Dendritic cell treated with granulocyte-macrophage colony-stimulating factor and Interleukin-4, amounts not matched to agents 40 ng/mL and 50 ng/mL, for 4 days (primary cell): ENCODE results near the gene IQCM.

Experiments used
- H3K27ac Mint-ChIP-seq: one replicate; pipeline ENCODE4 v1.8.0; 2022; ENCODE audit warnings: mild to moderate bottlenecking, mixed read lengths
- H3K27me3 Mint-ChIP-seq: one replicate; pipeline ENCODE4 v1.8.0; 2022; ENCODE audit warnings: mild to moderate bottlenecking, mixed read lengths
- H3K36me3 Mint-ChIP-seq: one replicate; pipeline ENCODE4 v1.8.0; 2022; ENCODE audit warnings: low read depth, mixed read lengths
- H3K4me1 Mint-ChIP-seq: one replicate; pipeline ENCODE4 v1.8.0; 2022; ENCODE audit warnings: low read depth, mixed read lengths
- H3K4me3 Mint-ChIP-seq: one replicate; pipeline ENCODE4 v1.8.0; 2022; ENCODE audit warnings: mild to moderate bottlenecking, moderate library complexity, mixed read lengths
- H3K9me3 Mint-ChIP-seq: one replicate; pipeline ENCODE4 v1.8.0; 2022; ENCODE audit warnings: mixed read lengths
- intact Hi-C: fragments of 100-400 bp; cut with micrococcal nuclease; formaldehyde crosslinking; loops from one replicate; pipeline ENCODE4 v1.15.0; 2022

Gene IQCM

GRCh38 chr4:149711593-149712365 is 103.9 kb downstream of the IQCM start:
- Mint-ChIP-seq H3K36me3 (no peaks in the 10 kb centered on the region), H3K4me3 (no peak overlapping the region), H3K27ac (no peak overlapping the region), H3K27me3 (no peaks in the 10 kb centered on the region), H3K4me1 (no peaks in the 10 kb centered on the region), H3K9me3 (peaks cover 10% of the 10 kb centered on the region)
- intact Hi-C loops, result no loop called here

- Mint-ChIP-seq H3K27me3 (no peaks in the 10 kb centered on the region), H3K36me3 (no peaks in the 10 kb centered on the region), H3K4me1 (no peaks in the 10 kb centered on the region), H3K27ac (no peak overlapping the region), H3K9me3 (no peaks in the 10 kb centered on the region), H3K4me3 (no peak overlapping the region)
- intact Hi-C loops, result no loop called here
Measured at GRCh38 chr4:149709640-149710039, 106.0 kb downstream of the IQCM start.

GRCh38 chr4:149708513-149709130 is 107.0 kb downstream of the IQCM start:
- Mint-ChIP-seq H3K4me1 (no peaks in the 10 kb centered on the region), H3K9me3 (no peaks in the 10 kb centered on the region), H3K27ac (no peak overlapping the region), H3K36me3 (no peaks in the 10 kb centered on the region), H3K27me3 (no peaks in the 10 kb centered on the region), H3K4me3 (no peak overlapping the region)
- intact Hi-C loops, result no loop called here

- no peak overlapping the region for H3K27ac Mint-ChIP-seq
- H3K9me3 Mint-ChIP-seq, result no peaks in the 10 kb centered on the region
- H3K27me3 Mint-ChIP-seq, result no peaks in the 10 kb centered on the region
- intact Hi-C loops, result no loop called here
- no peak overlapping the region for H3K4me3 Mint-ChIP-seq
- H3K4me1 Mint-ChIP-seq, result no peaks in the 10 kb centered on the region
- H3K36me3 Mint-ChIP-seq, result no peaks in the 10 kb centered on the region
Measured at GRCh38 chr4:149707862-149708261, 107.8 kb downstream of the IQCM start.

GRCh38 chr4:149706942-149707341 is 108.7 kb downstream of the IQCM start:
- intact Hi-C loops, result no loop called here
- Mint-ChIP-seq H3K27ac (no peak overlapping the region), H3K9me3 (no peaks in the 10 kb centered on the region), H3K27me3 (no peaks in the 10 kb centered on the region), H3K4me1 (no peaks in the 10 kb centered on the region), H3K4me3 (no peak overlapping the region), H3K36me3 (no peaks in the 10 kb centered on the region)

GRCh38 chr4:149702414-149703293 is 113.0 kb downstream of the IQCM start:
- no peaks in the 10 kb centered on the region for H3K4me1 Mint-ChIP-seq
- H3K27ac Mint-ChIP-seq, result no peak overlapping the region
- H3K27me3 Mint-ChIP-seq, result no peaks in the 10 kb centered on the region
- intact Hi-C loops, result no loop called here
- H3K36me3 Mint-ChIP-seq, result no peaks in the 10 kb centered on the region
- H3K4me3 Mint-ChIP-seq, result no peak overlapping the region
- H3K9me3 Mint-ChIP-seq, result no peaks in the 10 kb centered on the region

- intact Hi-C loops, result no loop called here
- Mint-ChIP-seq H3K27me3 (no peaks in the 10 kb centered on the region), H3K4me3 (no peak overlapping the region), H3K4me1 (no peaks in the 10 kb centered on the region), H3K9me3 (no peaks in the 10 kb centered on the region), H3K36me3 (no peaks in the 10 kb centered on the region), H3K27ac (no peak overlapping the region)
Measured at GRCh38 chr4:149701435-149702156, 114.0 kb downstream of the IQCM start.

- Mint-ChIP-seq H3K36me3 (no peaks in the 10 kb centered on the region), H3K27ac (no peak overlapping the region), H3K4me3 (no peak overlapping the region), H3K27me3 (no peaks in the 10 kb centered on the region), H3K9me3 (no peaks in the 10 kb centered on the region), H3K4me1 (no peaks in the 10 kb centered on the region)
- intact Hi-C loops, result no loop called here
Measured at GRCh38 chr4:149700272-149700671, 115.4 kb downstream of the IQCM start.

- no peaks in the 10 kb centered on the region for H3K27me3 Mint-ChIP-seq
- no peaks in the 10 kb centered on the region for H3K9me3 Mint-ChIP-seq
- H3K27ac Mint-ChIP-seq, result no peak overlapping the region
- no peaks in the 10 kb centered on the region for H3K36me3 Mint-ChIP-seq
- no peaks in the 10 kb centered on the region for H3K4me1 Mint-ChIP-seq
- H3K4me3 Mint-ChIP-seq, result no peak overlapping the region
- intact Hi-C loops, result no loop called here
Measured at GRCh38 chr4:149699642-149700041, 116.0 kb downstream of the IQCM start.

GRCh38 chr4:149690726-149691125 is 124.9 kb downstream of the IQCM start:
- intact Hi-C loops, result no loop called here
- Mint-ChIP-seq H3K36me3 (no peaks in the 10 kb centered on the region), H3K4me1 (no peaks in the 10 kb centered on the region), H3K27me3 (no peaks in the 10 kb centered on the region), H3K4me3 (no peak overlapping the region), H3K27ac (no peak overlapping the region), H3K9me3 (no peaks in the 10 kb centered on the region)

GRCh38 chr4:149684516-149684915 is 131.1 kb downstream of the IQCM start:
- H3K27me3 Mint-ChIP-seq, result no peaks in the 10 kb centered on the region
- no peak overlapping the region for H3K27ac Mint-ChIP-seq
- no peak overlapping the region for H3K4me3 Mint-ChIP-seq
- intact Hi-C loops, result no loop called here
- no peaks in the 10 kb centered on the region for H3K4me1 Mint-ChIP-seq
- H3K36me3 Mint-ChIP-seq, result no peaks in the 10 kb centered on the region
- no peaks in the 10 kb centered on the region for H3K9me3 Mint-ChIP-seq

GRCh38 chr4:149676076-149676475 is 139.6 kb downstream of the IQCM start:
- intact Hi-C loops, result no loop called here
- no peaks in the 10 kb centered on the region for H3K27me3 Mint-ChIP-seq
- no peaks in the 10 kb centered on the region for H3K36me3 Mint-ChIP-seq
- no peaks in the 10 kb centered on the region for H3K4me1 Mint-ChIP-seq
- no peak overlapping the region for H3K27ac Mint-ChIP-seq
- H3K9me3 Mint-ChIP-seq, result peaks cover 49% of the 10 kb centered on the region
- no peak overlapping the region for H3K4me3 Mint-ChIP-seq

- intact Hi-C loops, result no loop called here
- Mint-ChIP-seq H3K4me3 (no peak overlapping the region), H3K9me3 (peaks cover 14% of the 10 kb centered on the region), H3K4me1 (no peaks in the 10 kb centered on the region), H3K27ac (no peak overlapping the region), H3K36me3 (no peaks in the 10 kb centered on the region), H3K27me3 (no peaks in the 10 kb centered on the region)
Measured at GRCh38 chr4:149645790-149646189, 169.9 kb downstream of the IQCM start.

GRCh38 chr4:149638073-149638472 is 177.6 kb downstream of the IQCM start:
- H3K27ac Mint-ChIP-seq, result no peak overlapping the region
- no peaks in the 10 kb centered on the region for H3K36me3 Mint-ChIP-seq
- H3K27me3 Mint-ChIP-seq, result no peaks in the 10 kb centered on the region
- no peaks in the 10 kb centered on the region for H3K4me1 Mint-ChIP-seq
- no peaks in the 10 kb centered on the region for H3K9me3 Mint-ChIP-seq
- no peak overlapping the region for H3K4me3 Mint-ChIP-seq
- intact Hi-C loops, result no loop called here
